Measurements from ENCODE around the gene OR9G1. TPM values are rescaled to one million over a fixed set of nuclear protein-coding genes. Genes with fewer than 3 reads are reported as not detected.
"Not testable (repeated sequence)": the region's sequence is repeated elsewhere in the genome, so short reads cannot be mapped to it uniquely, and the experiment has no call there.

Gene OR9G1
- total RNA-seq, 4 donors from 2014 or later, result not detected

DNA sequence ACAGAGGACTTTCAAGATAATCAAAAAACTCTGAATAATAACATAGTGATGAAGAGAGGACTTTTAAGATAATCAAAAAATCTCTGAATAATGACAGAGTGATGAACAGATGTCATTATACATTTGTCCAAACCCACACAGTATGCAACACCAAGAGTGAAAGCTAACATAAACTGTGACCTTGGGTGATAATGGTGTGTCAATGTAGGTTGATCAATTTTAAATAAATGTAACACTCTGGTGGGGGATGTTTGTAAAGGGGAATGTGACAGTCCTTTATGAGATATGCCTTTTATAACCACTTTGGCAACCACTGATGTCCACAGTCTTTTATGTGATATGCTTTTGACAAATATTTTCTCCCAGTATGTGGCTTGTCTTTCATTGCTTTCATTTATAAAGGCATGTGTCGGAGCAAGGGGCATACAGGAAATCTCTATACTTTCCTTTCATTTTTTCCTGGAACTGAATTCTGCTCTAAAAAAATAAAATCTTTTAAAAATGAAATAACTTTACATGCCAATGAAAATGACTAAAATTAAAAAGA lies 10.3 kb upstream of the OR9G1 start:
- no peaks in the 10 kb centered on the region for H3K27me3 ChIP-seq
- DNase-seq, result no peak
- peaks cover 0 to 10% (median 4%) of the 10 kb centered on the region in 4 donors for H3K4me1 ChIP-seq
- in situ Hi-C loops (cut with MboI; ENCODE audit: low pct_ligation_motif_present in 1 of 4, low pct_unique_long_range_greater_than_20kb in 1 of 4, low sequenced_read_pairs in 3 of 4) (loop anchor here in 1 of 4 donors (25.0 kb wide), 1 partner anchor 101 kb away; the partner anchor contains the start of gene OR5M10), intact Hi-C loops (cut with DNase I; ENCODE audit: low total_unique reads) (no loop called here)
- no peaks in the 10 kb centered on the region for H3K36me3 ChIP-seq
- TF ChIP-seq POLR2A (IDR thresholded peaks at IDR 0.05), result no peak
- TF ChIP-seq, protein P1, sequence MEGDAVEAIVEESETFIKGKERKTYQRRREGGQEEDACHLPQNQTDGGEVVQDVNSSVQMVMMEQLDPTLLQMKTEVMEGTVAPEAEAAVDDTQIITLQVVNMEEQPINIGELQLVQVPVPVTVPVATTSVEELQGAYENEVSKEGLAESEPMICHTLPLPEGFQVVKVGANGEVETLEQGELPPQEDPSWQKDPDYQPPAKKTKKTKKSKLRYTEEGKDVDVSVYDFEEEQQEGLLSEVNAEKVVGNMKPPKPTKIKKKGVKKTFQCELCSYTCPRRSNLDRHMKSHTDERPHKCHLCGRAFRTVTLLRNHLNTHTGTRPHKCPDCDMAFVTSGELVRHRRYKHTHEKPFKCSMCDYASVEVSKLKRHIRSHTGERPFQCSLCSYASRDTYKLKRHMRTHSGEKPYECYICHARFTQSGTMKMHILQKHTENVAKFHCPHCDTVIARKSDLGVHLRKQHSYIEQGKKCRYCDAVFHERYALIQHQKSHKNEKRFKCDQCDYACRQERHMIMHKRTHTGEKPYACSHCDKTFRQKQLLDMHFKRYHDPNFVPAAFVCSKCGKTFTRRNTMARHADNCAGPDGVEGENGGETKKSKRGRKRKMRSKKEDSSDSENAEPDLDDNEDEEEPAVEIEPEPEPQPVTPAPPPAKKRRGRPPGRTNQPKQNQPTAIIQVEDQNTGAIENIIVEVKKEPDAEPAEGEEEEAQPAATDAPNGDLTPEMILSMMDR (IDR thresholded peaks at IDR 0.05), result no peak
- no peak for TF ChIP-seq POLR2AphosphoS5 (IDR thresholded peaks at IDR 0.05)
- no peak for TF ChIP-seq EP300 (IDR thresholded peaks at IDR 0.05; ENCODE audit: low read depth)
- H3K27ac ChIP-seq, result no peak overlapping the region
- no peak overlapping the region for H3K4me3 ChIP-seq
- WGBS, 2 donors (ENCODE audit: low coverage in 1 of 2), result 50 to 64% methylated on average over 1 of the region's 1 CpG
- no peaks in the 10 kb centered on the region for H3K9me3 ChIP-seq

DNA sequence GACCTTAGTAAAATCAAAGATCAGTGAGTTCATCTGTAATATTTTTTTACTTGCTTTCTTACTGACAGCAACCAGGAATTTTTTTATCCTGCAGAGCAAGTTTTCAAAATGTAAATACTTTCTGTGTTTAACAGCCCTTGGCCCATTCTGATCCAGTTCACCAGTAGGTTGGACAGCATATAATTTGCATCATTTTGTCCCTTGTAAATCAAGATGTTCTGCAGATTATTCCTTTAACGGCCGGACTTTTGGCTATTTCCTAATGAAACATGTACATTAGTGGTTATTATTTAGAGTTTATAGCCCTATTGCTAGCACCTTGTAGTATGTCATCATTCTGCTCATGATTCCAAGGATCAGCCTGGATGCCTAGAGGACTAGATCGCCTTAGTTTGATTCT lies 7.7 kb upstream of the OR9G1 start:
- H3K27me3 ChIP-seq; H3K27ac ChIP-seq; H3K9me3 ChIP-seq; H3K4me3 ChIP-seq; intact Hi-C loops (cut with DNase I; ENCODE audit: low total_unique reads); DNase-seq; H3K36me3 ChIP-seq: not testable (repeated sequence)
- in situ Hi-C loops (cut with MboI; ENCODE audit: low pct_ligation_motif_present in 1 of 4, low pct_unique_long_range_greater_than_20kb in 1 of 4, low sequenced_read_pairs in 3 of 4), result loop anchor here in 1 of 4 donors (25.0 kb wide), 1 partner anchor 104 kb away; the partner anchor contains the start of gene OR5M10
- H3K4me1 ChIP-seq, result peaks cover 0 to 15% (median 7%) of the 10 kb centered on the region in 4 donors
- WGBS, 2 donors (ENCODE audit: low coverage in 1 of 2), result 90 to 96% methylated on average over 2 to 3 of the region's 3 CpGs

DNA sequence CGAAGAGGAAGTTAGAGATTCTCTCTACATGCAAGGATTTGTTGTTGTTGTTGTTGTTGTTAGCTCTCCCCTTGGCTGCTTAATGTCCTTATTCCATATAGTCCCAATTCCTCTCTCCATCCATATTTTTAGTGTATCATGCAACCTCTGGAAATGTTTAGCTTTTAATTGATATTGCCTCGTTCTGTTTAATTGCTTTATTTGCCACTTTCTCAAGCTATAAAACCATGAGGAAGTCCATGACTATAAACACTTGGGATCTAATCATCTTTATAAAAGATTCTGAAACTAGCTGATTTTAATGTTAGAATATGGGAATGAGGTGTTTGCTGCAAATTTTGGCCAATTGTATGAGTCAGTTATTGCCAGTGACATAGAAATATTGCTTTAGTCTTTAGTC lies 5.5 kb upstream of the OR9G1 start:
- H3K9me3 ChIP-seq, result no peaks in the 10 kb centered on the region
- no peak overlapping the region for H3K4me3 ChIP-seq
- no peak for DNase-seq
- TF ChIP-seq POLR2AphosphoS5 (IDR thresholded peaks at IDR 0.05), result no peak
- TF ChIP-seq EP300 (IDR thresholded peaks at IDR 0.05; ENCODE audit: low read depth), result no peak
- TF ChIP-seq, protein P1 (IDR thresholded peaks at IDR 0.05), result no peak
- no peak for TF ChIP-seq POLR2A (IDR thresholded peaks at IDR 0.05)
- no peaks in the 10 kb centered on the region for H3K36me3 ChIP-seq
- 59 to 64% methylated on average over 2 of the region's 2 CpGs for WGBS, 2 donors (ENCODE audit: low coverage in 1 of 2)
- no peaks in the 10 kb centered on the region for H3K27me3 ChIP-seq
- H3K27ac ChIP-seq, result no peak overlapping the region
- intact Hi-C loops (cut with DNase I; ENCODE audit: low total_unique reads), result no loop called here
- in situ Hi-C loops (cut with MboI; ENCODE audit: low pct_ligation_motif_present in 1 of 4, low pct_unique_long_range_greater_than_20kb in 1 of 4, low sequenced_read_pairs in 3 of 4), result loop anchor here in 1 of 4 donors (25.0 kb wide), 1 partner anchor 106 kb away; the partner anchor contains the start of gene OR5M10
- peaks cover 0 to 15% (median 7%) of the 10 kb centered on the region in 4 donors for H3K4me1 ChIP-seq

DNA sequence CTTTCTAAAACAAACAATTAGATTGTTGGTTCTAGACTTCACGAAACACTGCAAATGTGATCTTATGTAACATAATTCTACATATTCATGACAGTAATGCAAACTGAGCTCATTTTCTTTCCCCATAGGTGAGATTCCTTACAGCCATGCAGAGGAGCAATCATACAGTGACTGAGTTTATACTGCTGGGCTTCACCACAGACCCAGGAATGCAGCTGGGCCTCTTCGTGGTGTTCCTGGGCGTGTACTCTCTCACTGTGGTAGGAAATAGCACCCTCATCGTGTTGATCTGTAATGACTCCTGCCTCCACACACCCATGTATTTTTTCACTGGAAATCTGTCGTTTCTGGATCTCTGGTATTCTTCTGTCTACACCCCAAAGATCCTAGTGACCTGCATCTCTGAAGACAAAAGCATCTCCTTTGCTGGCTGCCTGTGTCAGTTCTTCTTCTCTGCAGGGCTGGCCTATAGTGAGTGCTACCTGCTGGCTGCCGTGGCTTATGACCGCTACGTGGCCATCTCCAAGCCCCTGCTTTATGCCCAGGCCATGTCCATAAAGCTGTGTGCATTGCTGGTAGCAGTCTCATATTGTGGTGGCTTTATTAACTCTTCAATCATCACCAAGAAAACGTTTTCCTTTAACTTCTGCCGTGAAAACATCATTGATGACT lies 1.5 kb downstream of the OR9G1 start:
- Histone ChIP-seq H3K4me3 (no peak overlapping the region), H3K27me3 (no peaks in the 10 kb centered on the region), H3K9me3 (no peaks in the 10 kb centered on the region), H3K27ac (no peak overlapping the region), H3K36me3 (no peaks in the 10 kb centered on the region), H3K4me1 (peaks cover 0 to 3% (median 0%) of the 10 kb centered on the region in 4 donors)
- DNase-seq, result no peak
- intact Hi-C loops (cut with DNase I; ENCODE audit: low total_unique reads), result no loop called here
- WGBS, 2 donors (ENCODE audit: low coverage in 1 of 2), result 56 to 61% methylated on average over 10 of the region's 10 CpGs
- in situ Hi-C loops (cut with MboI; ENCODE audit: low pct_ligation_motif_present in 1 of 4, low pct_unique_long_range_greater_than_20kb in 1 of 4, low sequenced_read_pairs in 3 of 4), result no loop called here
- TF ChIP-seq EP300 (IDR thresholded peaks at IDR 0.05; ENCODE audit: low read depth) (no peak), POLR2AphosphoS5 (IDR thresholded peaks at IDR 0.05) (no peak), POLR2A (IDR thresholded peaks at IDR 0.05) (no peak)
- TF ChIP-seq, protein P1 (IDR thresholded peaks at IDR 0.05), result no peak

Data from transverse colon (tissue), 4 donors.